ENCODE data around the gene PLCL2.

DNA sequence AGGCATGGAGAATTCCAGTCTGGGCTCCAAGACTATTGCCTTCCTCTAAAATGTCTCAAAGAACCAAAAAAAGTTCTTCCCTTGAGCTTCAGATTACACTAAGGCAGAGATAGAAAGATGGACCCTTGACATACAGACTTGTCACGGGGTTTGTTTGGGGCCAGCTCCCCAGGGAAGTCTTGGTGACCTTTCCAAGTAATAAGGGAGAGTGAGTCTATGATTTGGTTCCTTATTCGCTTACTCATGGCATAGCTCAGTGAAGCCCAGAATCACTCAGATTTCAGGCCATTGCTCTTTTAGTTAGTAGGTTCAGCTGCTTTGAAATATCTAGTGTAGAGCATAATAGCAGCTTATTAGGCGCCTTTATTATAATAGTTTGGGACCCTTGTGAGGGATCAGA lies 90.3 kb downstream of the PLCL2 start:
- TF ChIP-seq CTCF (IDR thresholded peaks at IDR 0.05) (no peak), POLR2A (IDR thresholded peaks at IDR 0.05) (no peak), EP300 (IDR thresholded peaks at IDR 0.05) (no peak)

All from ovary (tissue), 3 donors.